ENCODE data around the gene FBXL19. TPM values are rescaled to one million over a fixed set of nuclear protein-coding genes. Genes with fewer than 3 reads are reported as not detected.

FBXL19 gene
- total RNA-seq, 1 experiment from 2014 or later: 89.8 TPM

DNA sequence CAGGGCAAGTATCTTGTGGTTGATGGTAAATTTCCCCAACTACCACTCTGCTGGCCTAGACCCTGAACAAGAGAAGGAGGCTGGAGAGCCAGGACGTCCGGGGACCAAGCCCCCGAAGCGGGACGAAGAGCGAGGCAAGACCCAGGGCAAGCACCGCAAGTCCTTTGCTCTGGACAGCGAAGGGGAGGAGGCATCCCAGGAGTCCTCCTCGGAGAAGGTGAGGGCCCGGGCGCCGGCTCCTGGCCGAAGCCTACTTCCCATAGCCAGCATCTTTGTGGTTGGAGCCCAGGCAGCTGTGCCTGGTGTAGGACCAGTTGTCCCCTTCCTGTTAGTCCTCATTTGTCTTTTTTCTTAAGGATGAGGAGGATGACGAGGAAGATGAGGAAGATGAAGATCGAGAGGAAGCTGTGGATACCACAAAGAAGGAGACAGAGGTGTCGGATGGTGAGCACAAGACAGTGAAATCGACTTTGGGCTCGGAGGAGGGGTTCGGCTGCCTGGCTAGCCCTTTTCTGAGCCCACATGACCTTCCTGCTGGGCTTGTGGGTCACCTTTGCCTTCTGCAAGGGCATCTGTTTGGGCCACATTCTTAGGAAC lies 46.0 kb downstream of the FBXL19 start:
- DNase-seq: no peak
- peaks cover 57% of the 10 kb centered on the region for H3K36me3 ChIP-seq (replicated peaks; ENCODE audit: control insufficient read depth, insufficient read depth, low read length)
- no peak overlapping the region for H3K4me3 ChIP-seq (ENCODE audit: insufficient read depth, low read depth, low read length)
- no peaks in the 10 kb centered on the region for H3K27me3 ChIP-seq (ENCODE audit: control insufficient read depth, insufficient read depth, low read length)

DNA sequence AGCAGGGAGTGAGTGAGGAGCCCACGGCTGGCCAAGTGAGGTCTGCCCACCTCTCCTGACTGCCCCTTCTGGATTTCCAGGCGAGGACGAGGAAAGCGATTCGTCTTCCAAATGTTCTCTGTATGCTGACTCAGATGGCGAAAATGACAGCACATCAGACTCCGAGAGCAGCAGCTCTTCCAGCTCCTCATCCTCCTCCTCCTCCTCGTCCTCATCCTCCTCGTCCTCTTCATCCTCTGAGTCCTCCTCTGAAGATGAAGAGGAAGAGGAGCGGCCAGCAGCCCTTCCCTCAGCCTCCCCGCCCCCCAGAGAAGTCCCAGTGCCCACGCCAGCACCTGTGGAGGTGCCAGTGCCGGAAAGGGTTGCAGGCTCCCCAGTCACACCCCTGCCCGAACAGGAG lies 47.9 kb downstream of the FBXL19 start:
- DNase-seq: no peak
- Histone ChIP-seq H3K27me3 (ENCODE audit: control insufficient read depth, insufficient read depth, low read length) (no peaks in the 10 kb centered on the region), H3K36me3 (replicated peaks; ENCODE audit: control insufficient read depth, insufficient read depth, low read length) (peaks cover 53% of the 10 kb centered on the region), H3K4me3 (ENCODE audit: insufficient read depth, low read depth, low read length) (no peak overlapping the region)

DNA sequence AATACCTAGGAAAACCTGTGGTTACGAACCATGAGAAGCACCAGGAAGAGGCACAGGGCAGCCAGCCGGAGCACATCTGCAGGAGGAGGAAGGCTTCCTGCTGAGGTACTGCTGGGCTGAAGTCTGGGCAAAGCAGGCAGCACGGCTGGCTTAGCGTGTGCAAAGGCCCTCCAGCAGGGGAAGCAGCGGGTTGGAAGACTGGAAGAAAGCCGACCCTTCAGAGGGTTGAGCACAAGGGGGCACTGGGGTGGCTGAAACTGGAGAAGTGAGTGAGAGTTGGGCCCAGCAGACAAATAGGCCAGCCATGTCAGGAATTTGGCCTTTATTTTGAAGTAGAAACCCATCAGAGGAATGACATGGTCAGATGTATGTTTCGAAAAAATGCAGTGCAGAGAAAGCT lies 49.5 kb downstream of the FBXL19 start:
- peaks cover 48% of the 10 kb centered on the region for H3K36me3 ChIP-seq (replicated peaks; ENCODE audit: control insufficient read depth, insufficient read depth, low read length)
- peak; percentile 77 for DNase-seq

GRCh38 chr16:30974348-30974747 lies 51.0 kb downstream of the FBXL19 start:
- Histone ChIP-seq H3K4me3 (ENCODE audit: insufficient read depth, low read depth, low read length) (no peak overlapping the region), H3K27me3 (ENCODE audit: control insufficient read depth, insufficient read depth, low read length) (no peaks in the 10 kb centered on the region), H3K36me3 (replicated peaks; ENCODE audit: control insufficient read depth, insufficient read depth, low read length) (peaks cover 43% of the 10 kb centered on the region)
- no peak for DNase-seq

More for the DNA sequence above, 49.5 kb downstream of the FBXL19 start:
- Histone ChIP-seq H3K27me3 (ENCODE audit: control insufficient read depth, insufficient read depth, low read length) (no peaks in the 10 kb centered on the region), H3K4me3 (ENCODE audit: insufficient read depth, low read depth, low read length) (no peak overlapping the region)

GRCh38 chr16:30976486-30976885 lies 53.1 kb downstream of the FBXL19 start:
- H3K36me3 ChIP-seq (replicated peaks; ENCODE audit: control insufficient read depth, insufficient read depth, low read length): peaks cover 30% of the 10 kb centered on the region
- no peaks in the 10 kb centered on the region for H3K27me3 ChIP-seq (ENCODE audit: control insufficient read depth, insufficient read depth, low read length)
- DNase-seq: no peak
- H3K4me3 ChIP-seq (ENCODE audit: insufficient read depth, low read depth, low read length): no peak overlapping the region

- Histone ChIP-seq H3K4me3 (ENCODE audit: insufficient read depth, low read depth, low read length) (no peak overlapping the region), H3K36me3 (replicated peaks; ENCODE audit: control insufficient read depth, insufficient read depth, low read length) (peaks cover 27% of the 10 kb centered on the region), H3K27me3 (ENCODE audit: control insufficient read depth, insufficient read depth, low read length) (no peaks in the 10 kb centered on the region)
- DNase-seq: peak; percentile 90
Measured at GRCh38 chr16:30977502-30977901, 54.1 kb downstream of the FBXL19 start.

GRCh38 chr16:30979170-30980022 lies 56.0 kb downstream of the FBXL19 start:
- Histone ChIP-seq H3K4me3 (ENCODE audit: insufficient read depth, low read depth, low read length) (no peak overlapping the region), H3K36me3 (replicated peaks; ENCODE audit: control insufficient read depth, insufficient read depth, low read length) (peaks cover 14% of the 10 kb centered on the region), H3K27me3 (ENCODE audit: control insufficient read depth, insufficient read depth, low read length) (no peaks in the 10 kb centered on the region)
- peak; percentile 85 for DNase-seq

- no peak for DNase-seq
- no peak overlapping the region for H3K4me3 ChIP-seq (ENCODE audit: insufficient read depth, low read depth, low read length)
- peaks cover 12% of the 10 kb centered on the region for H3K36me3 ChIP-seq (replicated peaks; ENCODE audit: control insufficient read depth, insufficient read depth, low read length)
- H3K27me3 ChIP-seq (ENCODE audit: control insufficient read depth, insufficient read depth, low read length): no peaks in the 10 kb centered on the region
Measured at GRCh38 chr16:30980023-30980371, 56.6 kb downstream of the FBXL19 start.

DNA sequence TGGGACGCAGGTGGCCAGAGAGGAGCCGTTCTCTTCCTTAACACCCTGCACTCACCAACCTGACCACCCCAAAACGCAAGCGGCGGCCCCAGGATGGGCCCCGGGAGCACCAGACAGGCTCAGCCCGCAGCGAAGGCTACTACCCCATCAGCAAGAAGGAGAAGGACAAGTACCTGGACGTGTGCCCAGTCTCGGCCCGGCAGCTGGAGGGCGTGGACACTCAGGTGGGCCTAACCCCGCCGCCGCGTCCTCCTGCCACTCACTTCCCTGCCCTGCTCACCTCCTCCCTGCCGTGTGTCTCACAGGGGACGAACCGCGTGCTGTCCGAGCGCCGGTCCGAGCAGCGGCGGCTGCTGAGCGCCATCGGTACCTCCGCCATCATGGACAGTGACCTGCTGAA lies 57.1 kb downstream of the FBXL19 start:
- H3K4me3 ChIP-seq (ENCODE audit: insufficient read depth, low read depth, low read length): no peak overlapping the region
- DNase-seq: no peak
- no peaks in the 10 kb centered on the region for H3K27me3 ChIP-seq (ENCODE audit: control insufficient read depth, insufficient read depth, low read length)
- peaks cover 12% of the 10 kb centered on the region for H3K36me3 ChIP-seq (replicated peaks; ENCODE audit: control insufficient read depth, insufficient read depth, low read length)

GRCh38 chr16:30980959-30981358 lies 57.6 kb downstream of the FBXL19 start:
- no peak for DNase-seq
- Histone ChIP-seq H3K27me3 (ENCODE audit: control insufficient read depth, insufficient read depth, low read length) (no peaks in the 10 kb centered on the region), H3K4me3 (ENCODE audit: insufficient read depth, low read depth, low read length) (no peak overlapping the region), H3K36me3 (replicated peaks; ENCODE audit: control insufficient read depth, insufficient read depth, low read length) (peaks cover 11% of the 10 kb centered on the region)

GRCh38 chr16:30982548-30983288 lies 59.3 kb downstream of the FBXL19 start:
- Histone ChIP-seq H3K4me3 (ENCODE audit: insufficient read depth, low read depth, low read length) (no peak overlapping the region), H3K36me3 (replicated peaks; ENCODE audit: control insufficient read depth, insufficient read depth, low read length) (peaks cover 7% of the 10 kb centered on the region), H3K27me3 (ENCODE audit: control insufficient read depth, insufficient read depth, low read length) (no peaks in the 10 kb centered on the region)
- no peak for DNase-seq

GRCh38 chr16:30983289-30983889 lies 60.0 kb downstream of the FBXL19 start:
- H3K27me3 ChIP-seq (ENCODE audit: control insufficient read depth, insufficient read depth, low read length): no peaks in the 10 kb centered on the region
- H3K4me3 ChIP-seq (ENCODE audit: insufficient read depth, low read depth, low read length): no peak overlapping the region
- peaks cover 7% of the 10 kb centered on the region for H3K36me3 ChIP-seq (replicated peaks; ENCODE audit: control insufficient read depth, insufficient read depth, low read length)
- DNase-seq: no peak

GRCh38 chr16:30983898-30984610 lies 60.7 kb downstream of the FBXL19 start:
- no peaks in the 10 kb centered on the region for H3K27me3 ChIP-seq (ENCODE audit: control insufficient read depth, insufficient read depth, low read length)
- DNase-seq: no peak
- H3K4me3 ChIP-seq (ENCODE audit: insufficient read depth, low read depth, low read length): no peak overlapping the region
- H3K36me3 ChIP-seq (replicated peaks; ENCODE audit: control insufficient read depth, insufficient read depth, low read length): peaks cover 5% of the 10 kb centered on the region
